WTC11 (cell line): ENCODE measurements around the gene C11orf58.

Source experiments
- FOXJ3 ChIP-seq: sonication (generic); formaldehyde crosslinking; IDR thresholded peaks from 2 replicates; pipeline ENCODE4 v1.9.0; 2021; ENCODE audit warnings: missing genetic modification reagents, mild to moderate bottlenecking, borderline replicate concordance
- NR1H2 ChIP-seq: sonication (generic); formaldehyde crosslinking; IDR thresholded peaks from 2 replicates; pipeline ENCODE4 v1.9.0; 2021; ENCODE audit warnings: mild to moderate bottlenecking, moderate library complexity, missing genetic modification reagents
- RELA ChIP-seq: sonication (generic); formaldehyde crosslinking; IDR thresholded peaks from 2 replicates; pipeline ENCODE4 v1.8.1; 2022; ENCODE audit warnings: missing genetic modification reagents, mild to moderate bottlenecking, borderline replicate concordance
- SP1 ChIP-seq: sonication (generic); formaldehyde crosslinking; conservative IDR thresholded peaks from 2 replicates; pipeline ENCODE4 v1.8.1; 2022; ENCODE audit warnings: missing genetic modification reagents
- ZNF121 ChIP-seq: sonication (generic); formaldehyde crosslinking; IDR thresholded peaks from 2 replicates; pipeline ENCODE4 v1.8.0; 2023; ENCODE audit warnings: missing genetic modification reagents
- ZNF263 ChIP-seq: sonication (generic); formaldehyde crosslinking; IDR thresholded peaks from 2 replicates; pipeline ENCODE4 v1.8.1; 2022; ENCODE audit warnings: low read depth, mild to moderate bottlenecking, moderate library complexity, missing genetic modification reagents
- TF ChIP-seq, protein P1 (sequence below): fragments of 200-600 bp; IDR thresholded peaks from 2 replicates; pipeline ENCODE4 v1.8.0; 2022; ENCODE audit warnings: antibody characterized with exemption
- TF ChIP-seq, protein P2 (sequence below): fragments of 250-450 bp; sonication (Bioruptor Pico); conservative IDR thresholded peaks from 2 replicates; pipeline ENCODE4 v1.9.0; 2021; ENCODE audit warnings: mild to moderate bottlenecking
- TF ChIP-seq, protein P3 (sequence below): sonication (generic); formaldehyde crosslinking; IDR thresholded peaks from 2 replicates; pipeline ENCODE4 v1.8.1; 2022; ENCODE audit warnings: low read depth, missing genetic modification reagents, borderline replicate concordance
- TF ChIP-seq, protein P4 (sequence below): sonication (generic); formaldehyde crosslinking; IDR thresholded peaks from 2 replicates; pipeline ENCODE4 v1.8.0; 2022; ENCODE audit warnings: mild to moderate bottlenecking, missing genetic modification reagents
- TF ChIP-seq, protein P5 (sequence below): sonication (generic); formaldehyde crosslinking; IDR thresholded peaks from 2 replicates; pipeline ENCODE4 v1.8.0; 2023; ENCODE audit warnings: missing genetic modification reagents, mild to moderate bottlenecking, borderline replicate concordance
- TF ChIP-seq, protein P6 (sequence below): sonication (generic); formaldehyde crosslinking; IDR thresholded peaks from 2 replicates; pipeline ENCODE4 v1.8.0; 2022; ENCODE audit warnings: mild to moderate bottlenecking, missing genetic modification reagents
- TF ChIP-seq, protein P7 (sequence below): sonication (generic); formaldehyde crosslinking; IDR thresholded peaks from 2 replicates; pipeline ENCODE4 v1.8.0; 2022; ENCODE audit warnings: missing genetic modification reagents

DNA sequence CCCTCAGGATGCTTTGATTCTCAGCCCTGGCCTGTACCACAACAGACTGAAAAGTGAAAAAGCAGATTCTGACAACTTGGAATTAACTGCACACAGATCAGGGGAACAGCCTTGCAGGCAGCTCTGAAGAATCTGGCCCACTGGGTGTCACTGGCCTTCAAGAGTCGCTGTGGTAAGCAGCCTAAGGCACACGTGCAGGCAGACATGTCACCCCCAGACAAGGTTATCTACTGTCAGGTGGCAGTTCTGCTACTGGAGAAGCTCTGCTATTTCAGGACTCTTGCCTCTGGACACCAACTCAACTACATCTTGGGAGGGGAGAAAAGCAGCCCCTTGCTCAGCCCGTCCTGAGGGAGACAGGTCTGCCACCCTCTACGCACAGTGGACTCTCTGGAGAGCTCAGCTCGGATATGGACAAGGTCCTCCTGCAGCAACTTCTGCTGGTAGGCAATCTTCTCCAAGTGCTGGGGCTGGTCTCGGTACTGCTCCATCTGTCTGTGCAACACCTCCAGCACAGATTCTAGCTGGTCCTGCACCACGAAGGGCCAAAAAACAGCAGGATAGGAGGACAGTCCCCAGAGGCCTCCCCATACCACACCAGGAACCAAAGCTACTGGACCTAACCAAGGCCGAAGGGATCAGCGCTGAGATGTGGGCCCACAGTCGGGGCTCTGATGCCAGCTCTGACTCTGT lies 63.0 kb downstream of the C11orf58 start:
- TF ChIP-seq, protein P1, sequence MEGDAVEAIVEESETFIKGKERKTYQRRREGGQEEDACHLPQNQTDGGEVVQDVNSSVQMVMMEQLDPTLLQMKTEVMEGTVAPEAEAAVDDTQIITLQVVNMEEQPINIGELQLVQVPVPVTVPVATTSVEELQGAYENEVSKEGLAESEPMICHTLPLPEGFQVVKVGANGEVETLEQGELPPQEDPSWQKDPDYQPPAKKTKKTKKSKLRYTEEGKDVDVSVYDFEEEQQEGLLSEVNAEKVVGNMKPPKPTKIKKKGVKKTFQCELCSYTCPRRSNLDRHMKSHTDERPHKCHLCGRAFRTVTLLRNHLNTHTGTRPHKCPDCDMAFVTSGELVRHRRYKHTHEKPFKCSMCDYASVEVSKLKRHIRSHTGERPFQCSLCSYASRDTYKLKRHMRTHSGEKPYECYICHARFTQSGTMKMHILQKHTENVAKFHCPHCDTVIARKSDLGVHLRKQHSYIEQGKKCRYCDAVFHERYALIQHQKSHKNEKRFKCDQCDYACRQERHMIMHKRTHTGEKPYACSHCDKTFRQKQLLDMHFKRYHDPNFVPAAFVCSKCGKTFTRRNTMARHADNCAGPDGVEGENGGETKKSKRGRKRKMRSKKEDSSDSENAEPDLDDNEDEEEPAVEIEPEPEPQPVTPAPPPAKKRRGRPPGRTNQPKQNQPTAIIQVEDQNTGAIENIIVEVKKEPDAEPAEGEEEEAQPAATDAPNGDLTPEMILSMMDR, result no peak
- TF ChIP-seq ZNF121 (CRISPR knock-in tag), result no peak
- TF ChIP-seq, protein P2, sequence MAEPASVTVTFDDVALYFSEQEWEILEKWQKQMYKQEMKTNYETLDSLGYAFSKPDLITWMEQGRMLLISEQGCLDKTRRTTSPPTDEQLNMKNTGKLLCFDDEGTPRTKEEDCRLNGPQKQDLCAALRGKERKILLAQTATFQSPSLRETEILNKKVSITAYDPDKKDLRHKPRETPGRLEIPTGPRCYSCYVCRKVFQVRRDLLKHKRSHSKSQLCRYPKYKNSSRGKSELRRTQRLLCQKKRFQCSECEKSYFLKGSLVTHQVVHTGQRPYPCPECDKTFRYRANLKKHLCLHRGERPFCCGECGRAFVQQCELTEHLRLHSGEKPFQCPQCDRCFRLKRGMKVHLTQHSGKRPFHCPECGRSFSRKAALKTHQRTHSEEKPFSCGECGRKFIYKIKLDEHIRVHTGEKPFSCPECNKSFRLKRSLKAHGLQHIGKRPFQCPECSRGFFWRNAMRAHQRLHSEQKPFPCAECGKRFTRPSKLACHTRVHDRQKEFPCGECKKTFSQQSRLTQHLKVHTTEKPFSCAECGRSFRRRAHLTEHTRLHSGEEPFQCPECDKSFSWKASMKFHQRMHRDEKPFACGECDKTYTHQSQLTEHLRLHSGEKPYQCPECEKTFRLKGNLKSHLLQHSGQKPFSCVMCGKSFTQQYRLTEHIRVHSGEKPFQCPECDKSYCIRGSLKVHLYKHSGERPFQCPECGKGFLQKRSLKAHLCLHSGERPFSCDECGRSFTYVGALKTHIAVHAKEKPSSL (CRISPR knock-in tag), result no peak
- TF ChIP-seq, protein P3, sequence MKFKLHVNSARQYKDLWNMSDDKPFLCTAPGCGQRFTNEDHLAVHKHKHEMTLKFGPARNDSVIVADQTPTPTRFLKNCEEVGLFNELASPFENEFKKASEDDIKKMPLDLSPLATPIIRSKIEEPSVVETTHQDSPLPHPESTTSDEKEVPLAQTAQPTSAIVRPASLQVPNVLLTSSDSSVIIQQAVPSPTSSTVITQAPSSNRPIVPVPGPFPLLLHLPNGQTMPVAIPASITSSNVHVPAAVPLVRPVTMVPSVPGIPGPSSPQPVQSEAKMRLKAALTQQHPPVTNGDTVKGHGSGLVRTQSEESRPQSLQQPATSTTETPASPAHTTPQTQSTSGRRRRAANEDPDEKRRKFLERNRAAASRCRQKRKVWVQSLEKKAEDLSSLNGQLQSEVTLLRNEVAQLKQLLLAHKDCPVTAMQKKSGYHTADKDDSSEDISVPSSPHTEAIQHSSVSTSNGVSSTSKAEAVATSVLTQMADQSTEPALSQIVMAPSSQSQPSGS (CRISPR knock-in tag), result no peak
- TF ChIP-seq, protein P4, sequence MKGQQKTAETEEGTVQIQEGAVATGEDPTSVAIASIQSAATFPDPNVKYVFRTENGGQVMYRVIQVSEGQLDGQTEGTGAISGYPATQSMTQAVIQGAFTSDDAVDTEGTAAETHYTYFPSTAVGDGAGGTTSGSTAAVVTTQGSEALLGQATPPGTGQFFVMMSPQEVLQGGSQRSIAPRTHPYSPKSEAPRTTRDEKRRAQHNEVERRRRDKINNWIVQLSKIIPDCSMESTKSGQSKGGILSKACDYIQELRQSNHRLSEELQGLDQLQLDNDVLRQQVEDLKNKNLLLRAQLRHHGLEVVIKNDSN (CRISPR knock-in tag), result no peak
- no peak for TF ChIP-seq ZNF263 (CRISPR knock-in tag)
- TF ChIP-seq, protein P5, sequence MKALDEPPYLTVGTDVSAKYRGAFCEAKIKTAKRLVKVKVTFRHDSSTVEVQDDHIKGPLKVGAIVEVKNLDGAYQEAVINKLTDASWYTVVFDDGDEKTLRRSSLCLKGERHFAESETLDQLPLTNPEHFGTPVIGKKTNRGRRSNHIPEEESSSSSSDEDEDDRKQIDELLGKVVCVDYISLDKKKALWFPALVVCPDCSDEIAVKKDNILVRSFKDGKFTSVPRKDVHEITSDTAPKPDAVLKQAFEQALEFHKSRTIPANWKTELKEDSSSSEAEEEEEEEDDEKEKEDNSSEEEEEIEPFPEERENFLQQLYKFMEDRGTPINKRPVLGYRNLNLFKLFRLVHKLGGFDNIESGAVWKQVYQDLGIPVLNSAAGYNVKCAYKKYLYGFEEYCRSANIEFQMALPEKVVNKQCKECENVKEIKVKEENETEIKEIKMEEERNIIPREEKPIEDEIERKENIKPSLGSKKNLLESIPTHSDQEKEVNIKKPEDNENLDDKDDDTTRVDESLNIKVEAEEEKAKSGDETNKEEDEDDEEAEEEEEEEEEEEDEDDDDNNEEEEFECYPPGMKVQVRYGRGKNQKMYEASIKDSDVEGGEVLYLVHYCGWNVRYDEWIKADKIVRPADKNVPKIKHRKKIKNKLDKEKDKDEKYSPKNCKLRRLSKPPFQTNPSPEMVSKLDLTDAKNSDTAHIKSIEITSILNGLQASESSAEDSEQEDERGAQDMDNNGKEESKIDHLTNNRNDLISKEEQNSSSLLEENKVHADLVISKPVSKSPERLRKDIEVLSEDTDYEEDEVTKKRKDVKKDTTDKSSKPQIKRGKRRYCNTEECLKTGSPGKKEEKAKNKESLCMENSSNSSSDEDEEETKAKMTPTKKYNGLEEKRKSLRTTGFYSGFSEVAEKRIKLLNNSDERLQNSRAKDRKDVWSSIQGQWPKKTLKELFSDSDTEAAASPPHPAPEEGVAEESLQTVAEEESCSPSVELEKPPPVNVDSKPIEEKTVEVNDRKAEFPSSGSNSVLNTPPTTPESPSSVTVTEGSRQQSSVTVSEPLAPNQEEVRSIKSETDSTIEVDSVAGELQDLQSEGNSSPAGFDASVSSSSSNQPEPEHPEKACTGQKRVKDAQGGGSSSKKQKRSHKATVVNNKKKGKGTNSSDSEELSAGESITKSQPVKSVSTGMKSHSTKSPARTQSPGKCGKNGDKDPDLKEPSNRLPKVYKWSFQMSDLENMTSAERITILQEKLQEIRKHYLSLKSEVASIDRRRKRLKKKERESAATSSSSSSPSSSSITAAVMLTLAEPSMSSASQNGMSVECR (CRISPR knock-in tag), result no peak
- no peak for TF ChIP-seq NR1H2 (CRISPR knock-in tag)
- TF ChIP-seq FOXJ3 (CRISPR knock-in tag), result no peak
- TF ChIP-seq RELA (CRISPR knock-in tag), result no peak
- TF ChIP-seq, protein P6, sequence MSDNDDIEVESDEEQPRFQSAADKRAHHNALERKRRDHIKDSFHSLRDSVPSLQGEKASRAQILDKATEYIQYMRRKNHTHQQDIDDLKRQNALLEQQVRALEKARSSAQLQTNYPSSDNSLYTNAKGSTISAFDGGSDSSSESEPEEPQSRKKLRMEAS (CRISPR knock-in tag), result no peak
- no peak for TF ChIP-seq SP1 (CRISPR knock-in tag)
- TF ChIP-seq, protein P7, sequence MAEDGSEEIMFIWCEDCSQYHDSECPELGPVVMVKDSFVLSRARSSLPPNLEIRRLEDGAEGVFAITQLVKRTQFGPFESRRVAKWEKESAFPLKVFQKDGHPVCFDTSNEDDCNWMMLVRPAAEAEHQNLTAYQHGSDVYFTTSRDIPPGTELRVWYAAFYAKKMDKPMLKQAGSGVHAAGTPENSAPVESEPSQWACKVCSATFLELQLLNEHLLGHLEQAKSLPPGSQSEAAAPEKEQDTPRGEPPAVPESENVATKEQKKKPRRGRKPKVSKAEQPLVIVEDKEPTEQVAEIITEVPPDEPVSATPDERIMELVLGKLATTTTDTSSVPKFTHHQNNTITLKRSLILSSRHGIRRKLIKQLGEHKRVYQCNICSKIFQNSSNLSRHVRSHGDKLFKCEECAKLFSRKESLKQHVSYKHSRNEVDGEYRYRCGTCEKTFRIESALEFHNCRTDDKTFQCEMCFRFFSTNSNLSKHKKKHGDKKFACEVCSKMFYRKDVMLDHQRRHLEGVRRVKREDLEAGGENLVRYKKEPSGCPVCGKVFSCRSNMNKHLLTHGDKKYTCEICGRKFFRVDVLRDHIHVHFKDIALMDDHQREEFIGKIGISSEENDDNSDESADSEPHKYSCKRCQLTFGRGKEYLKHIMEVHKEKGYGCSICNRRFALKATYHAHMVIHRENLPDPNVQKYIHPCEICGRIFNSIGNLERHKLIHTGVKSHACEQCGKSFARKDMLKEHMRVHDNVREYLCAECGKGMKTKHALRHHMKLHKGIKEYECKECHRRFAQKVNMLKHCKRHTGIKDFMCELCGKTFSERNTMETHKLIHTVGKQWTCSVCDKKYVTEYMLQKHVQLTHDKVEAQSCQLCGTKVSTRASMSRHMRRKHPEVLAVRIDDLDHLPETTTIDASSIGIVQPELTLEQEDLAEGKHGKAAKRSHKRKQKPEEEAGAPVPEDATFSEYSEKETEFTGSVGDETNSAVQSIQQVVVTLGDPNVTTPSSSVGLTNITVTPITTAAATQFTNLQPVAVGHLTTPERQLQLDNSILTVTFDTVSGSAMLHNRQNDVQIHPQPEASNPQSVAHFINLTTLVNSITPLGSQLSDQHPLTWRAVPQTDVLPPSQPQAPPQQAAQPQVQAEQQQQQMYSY (CRISPR knock-in tag), result no peak
